ENCODE measurements around the gene AURKAIP1. TPM values are rescaled to one million over a fixed set of nuclear protein-coding genes. Genes with fewer than 3 reads are reported as not detected.

AURKAIP1 gene
- total RNA-seq, 4 donors from 2014 or later: 55.8 to 106 (median 86.1) TPM

GRCh38 chr1:1359664-1360468, 15.1 kb downstream of the AURKAIP1 start:
- Histone ChIP-seq H3K4me1 (peaks cover 65% of the 10 kb centered on the region), H3K9me3 (no peaks in the 10 kb centered on the region), H3K27ac (peak overlapping the region; percentile 88), H3K27me3 (peaks cover 7% of the 10 kb centered on the region), H3K4me3 (peak overlapping the region; percentile 9), H3K36me3 (no peaks in the 10 kb centered on the region)
- no peak for TF ChIP-seq POLR2AphosphoS5 (IDR thresholded peaks at IDR 0.05)
- no peak for TF ChIP-seq POLR2A (IDR thresholded peaks at IDR 0.05)
- no peak for DNase-seq (ENCODE audit: low spot score in 2 of 2)
- WGBS: 45% methylated on average over 15 of the region's 28 CpGs

GRCh38 chr1:1359308-1359663, 15.7 kb downstream of the AURKAIP1 start:
- Histone ChIP-seq H3K4me3 (peak overlapping the region; percentile 48), H3K27me3 (peaks cover 13% of the 10 kb centered on the region), H3K27ac (peak overlapping the region; percentile 88), H3K36me3 (no peaks in the 10 kb centered on the region), H3K9me3 (no peaks in the 10 kb centered on the region), H3K4me1 (peaks cover 71% of the 10 kb centered on the region)
- 62% methylated on average over 5 of the region's 6 CpGs for WGBS
- no peak for DNase-seq (ENCODE audit: low spot score in 2 of 2)
- no peak for TF ChIP-seq POLR2A (IDR thresholded peaks at IDR 0.05)
- TF ChIP-seq POLR2AphosphoS5 (IDR thresholded peaks at IDR 0.05): no peak
- no peak for TF ChIP-seq CTCF (IDR thresholded peaks at IDR 0.05)
- TF ChIP-seq EP300 (IDR thresholded peaks at IDR 0.05): no peak

- Histone ChIP-seq H3K9me3 (no peaks in the 10 kb centered on the region), H3K36me3 (no peaks in the 10 kb centered on the region), H3K4me1 (peaks cover 77% of the 10 kb centered on the region), H3K27me3 (peaks cover 19% of the 10 kb centered on the region), H3K27ac (peak within 1 kb of the TSS; percentile 88), H3K4me3 (peak within 1 kb of the TSS; percentile 48)
- DNase-seq (ENCODE audit: low spot score in 2 of 2): no peak
- TF ChIP-seq EP300 (IDR thresholded peaks at IDR 0.05) (no peak), POLR2A (IDR thresholded peaks at IDR 0.05) (no peak), CTCF (IDR thresholded peaks at IDR 0.05) (no peak), POLR2AphosphoS5 (IDR thresholded peaks at IDR 0.05) (no peak)
- WGBS: 35% methylated on average over 2 of the region's 29 CpGs
These were observed 16.4 kb downstream of the AURKAIP1 start, which contains the start of gene MXRA8 for GRCh38 chr1:1358433-1359271. Gene MXRA8 (minus strand): TSS chr1:1358555. CDS start chr1:1358504, 51 bp downstream.

- Histone ChIP-seq H3K4me3 (peak overlapping the region; percentile 48), H3K27me3 (peaks cover 26% of the 10 kb centered on the region), H3K9me3 (no peaks in the 10 kb centered on the region), H3K36me3 (no peaks in the 10 kb centered on the region), H3K27ac (peak overlapping the region; percentile 88), H3K4me1 (peaks cover 84% of the 10 kb centered on the region)
- TF ChIP-seq POLR2AphosphoS5 (IDR thresholded peaks at IDR 0.05): no peak
- TF ChIP-seq CTCF (IDR thresholded peaks at IDR 0.05): no peak
- no peak for TF ChIP-seq POLR2A (IDR thresholded peaks at IDR 0.05)
- no peak for TF ChIP-seq EP300 (IDR thresholded peaks at IDR 0.05)
- 23% methylated on average over 8 of the region's 18 CpGs for WGBS
- no peak for DNase-seq (ENCODE audit: low spot score in 2 of 2)
These were observed 17.1 kb downstream of the AURKAIP1 start for GRCh38 chr1:1357871-1358432.

- DNase-seq (ENCODE audit: low spot score in 2 of 2): no peak
- peaks cover 92% of the 10 kb centered on the region for H3K4me1 ChIP-seq
- no peaks in the 10 kb centered on the region for H3K36me3 ChIP-seq
- H3K9me3 ChIP-seq: no peaks in the 10 kb centered on the region
- no peak for TF ChIP-seq POLR2AphosphoS5 (IDR thresholded peaks at IDR 0.05)
- TF ChIP-seq CTCF (IDR thresholded peaks at IDR 0.05): no peak
- TF ChIP-seq POLR2A (IDR thresholded peaks at IDR 0.05): no peak
- TF ChIP-seq EP300 (IDR thresholded peaks at IDR 0.05): no peak
- H3K4me3 ChIP-seq: peak overlapping the region; percentile 48
- 36% methylated on average over 11 of the region's 26 CpGs for WGBS
- H3K27me3 ChIP-seq: peaks cover 26% of the 10 kb centered on the region
- peak overlapping the region; percentile 88 for H3K27ac ChIP-seq
These were observed 18.1 kb downstream of the AURKAIP1 start for GRCh38 chr1:1356796-1357401.

Data from suprapubic skin (tissue), 4 donors.